ENCODE measurements around the gene LAD1.

LAD1 gene

GRCh38 chr1:201436969-201437368 is 37.8 kb upstream of the LAD1 start:
- no peak for DNase-seq (ENCODE audit: low spot score)
- H3K27ac ChIP-seq: no peak overlapping the region
- TF ChIP-seq CTCF (conservative IDR thresholded peaks at IDR 0.05; ENCODE audit: low read depth): no peak
- ChIA-PET POLR2A (ENCODE audit: low non-redundant PET) (no interaction called here), CTCF (interaction anchor here (0.6 to 2.0 kb wide), 9 partner anchors 19 to 1087 kb away, joined by 4 to 29 read pairs (median 7); partner anchors contain the start of genes PHLDA3 and TMEM9)

DNA sequence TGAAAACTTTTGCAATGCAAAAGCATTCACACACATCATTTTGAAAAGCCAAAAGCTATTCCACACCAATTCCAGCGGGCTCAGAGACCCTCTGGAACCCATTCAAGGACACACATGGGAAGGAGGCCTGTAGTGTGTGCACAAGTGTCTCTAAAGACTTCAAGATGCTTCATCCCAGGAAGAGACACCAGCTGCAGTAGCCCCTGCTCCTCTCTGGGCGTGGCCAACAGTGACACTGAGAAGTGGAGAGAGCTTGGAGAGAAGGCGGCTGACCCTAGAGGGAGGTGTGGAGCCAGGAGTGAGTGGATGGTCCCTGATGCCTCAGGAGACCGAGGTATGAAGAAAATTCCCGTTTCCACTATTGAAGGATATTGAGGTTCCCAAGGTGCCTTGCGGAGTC is 37.3 kb upstream of the LAD1 start:
- no peak for DNase-seq (ENCODE audit: low spot score)
- no peak for TF ChIP-seq CTCF (conservative IDR thresholded peaks at IDR 0.05; ENCODE audit: low read depth)
- H3K27ac ChIP-seq: no peak overlapping the region
- POLR2A ChIA-PET (ENCODE audit: low non-redundant PET): interaction anchor here (0.8 kb wide), 2 partner anchors 25 to 100 kb away, joined by 3 to 4 read pairs; no protein-coding TSS in a partner anchor
- CTCF ChIA-PET: interaction anchor here (0.6 to 4.4 kb wide), 20 partner anchors 10 to 1087 kb away, joined by 3 to 57 read pairs (median 7); partner anchors contain the start of genes PHLDA3 and TMEM9

GRCh38 chr1:201434266-201434665 is 35.1 kb upstream of the LAD1 start:
- no peak overlapping the region for H3K27ac ChIP-seq
- ChIA-PET POLR2A (ENCODE audit: low non-redundant PET) (interaction anchor here (0.8 kb wide), 1 partner anchor 34 kb away, joined by 3 read pairs; no protein-coding TSS in a partner anchor), CTCF (interaction anchor here (1.2 to 4.4 kb wide), 2 partner anchors 12 to 48 kb away, joined by 3 to 57 read pairs; no protein-coding TSS in a partner anchor)
- DNase-seq (ENCODE audit: low spot score): no peak
- no peak for TF ChIP-seq CTCF (conservative IDR thresholded peaks at IDR 0.05; ENCODE audit: low read depth)

- H3K27ac ChIP-seq: no peak overlapping the region
- no peak for TF ChIP-seq CTCF (conservative IDR thresholded peaks at IDR 0.05; ENCODE audit: low read depth)
- CTCF ChIA-PET: interaction anchor here (1.2 to 4.4 kb wide), 2 partner anchors 13 to 48 kb away, joined by 3 to 57 read pairs; no protein-coding TSS in a partner anchor
- DNase-seq (ENCODE audit: low spot score): no peak
- POLR2A ChIA-PET (ENCODE audit: low non-redundant PET): interaction anchor here (0.7 kb wide), 1 partner anchor 33 kb away, joined by 10 read pairs; no protein-coding TSS in a partner anchor
Observed at GRCh38 chr1:201433609-201434008, 34.5 kb upstream of the LAD1 start.

- ChIA-PET CTCF (interaction anchor here (0.7 kb wide), 1 partner anchor 17 kb away, joined by 3 read pairs; no protein-coding TSS in a partner anchor), POLR2A (ENCODE audit: low non-redundant PET) (no interaction called here)
- DNase-seq (ENCODE audit: low spot score): no peak
- TF ChIP-seq CTCF (conservative IDR thresholded peaks at IDR 0.05; ENCODE audit: low read depth): no peak
- no peak overlapping the region for H3K27ac ChIP-seq
Observed at GRCh38 chr1:201430776-201431175, 31.7 kb upstream of the LAD1 start.

DNA sequence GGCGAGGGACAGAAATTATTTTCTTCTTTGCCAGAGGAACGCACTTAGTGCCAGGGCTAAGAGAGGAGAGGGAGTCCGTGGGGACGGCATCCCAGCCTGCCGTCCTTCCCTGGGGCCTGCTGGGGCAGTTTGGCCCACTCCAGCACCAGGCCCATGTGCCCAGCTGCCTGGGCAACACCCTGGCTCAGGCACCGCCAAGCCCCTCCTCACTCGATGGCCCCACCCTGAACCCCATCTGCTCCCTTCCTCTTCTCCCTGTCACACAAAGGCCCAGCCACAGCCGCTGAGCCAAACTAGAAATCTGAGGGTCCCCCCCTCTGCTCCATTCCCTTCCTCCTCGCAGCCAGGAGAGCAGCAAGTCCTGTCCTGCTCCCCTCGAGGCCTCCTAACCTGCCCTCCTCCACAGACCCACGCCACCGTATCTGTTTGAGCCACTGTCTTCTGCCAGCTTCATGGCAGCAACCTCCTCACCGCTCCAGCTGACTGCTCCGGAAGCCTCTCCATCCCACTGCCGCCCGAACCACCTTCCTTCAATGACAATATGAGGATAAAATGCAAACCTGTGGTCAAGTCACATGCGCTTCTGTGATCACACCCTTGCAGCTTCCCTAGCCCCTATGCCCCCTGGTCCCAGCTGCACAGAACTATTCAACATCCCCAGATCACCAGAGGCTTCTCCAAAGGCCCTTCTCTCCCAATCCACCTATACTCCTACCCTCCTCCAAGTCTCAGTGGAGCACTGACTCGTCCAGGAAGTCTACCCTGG is 30.8 kb upstream of the LAD1 start:
- CTCF ChIA-PET: no interaction called here
- H3K27ac ChIP-seq: no peak overlapping the region
- DNase-seq (ENCODE audit: low spot score): no peak
- POLR2A ChIA-PET (ENCODE audit: low non-redundant PET): no interaction called here
- TF ChIP-seq CTCF (conservative IDR thresholded peaks at IDR 0.05; ENCODE audit: low read depth): no peak
